K562 (cell line): ENCODE data around the gene CPTP. TPM values are rescaled to one million over a fixed set of nuclear protein-coding genes. Genes with fewer than 3 reads are reported as not detected.

Source experiments
- ADNP ChIP-seq: fragments of 200-800 bp; sonication (Bioruptor generic); IDR thresholded peaks from 2 replicates; pipeline ENCODE4 v1.6.1; 2016; ENCODE audit warnings: missing genetic modification characterization, missing compliant biosample characterization
- ARID2 ChIP-seq: fragments of 450-650 bp; IDR thresholded peaks from 2 replicates; pipeline ENCODE4 v1.6.1; 2017; ENCODE audit warnings: antibody characterized with exemption, mild to moderate bottlenecking
- BCOR ChIP-seq: fragments of 450-650 bp; IDR thresholded peaks from 2 replicates; pipeline ENCODE4 v1.6.1; 2016
- GATA2 ChIP-seq: sonication (generic); formaldehyde crosslinking; IDR thresholded peaks from 2 replicates; pipeline ENCODE4 v1.4.0; 2020; ENCODE audit warnings: mild to moderate bottlenecking, missing genetic modification reagents
- HNRNPK ChIP-seq: fragments of 200-400 bp; formaldehyde crosslinking; IDR thresholded peaks from one replicate; pipeline ENCODE4 v1.6.1; 2018; ENCODE audit warnings: mild to moderate bottlenecking, low read depth, low read length; ENCODE audit not compliant: poor library complexity, severe bottlenecking
- IFI16 ChIP-seq: fragments of 250-450 bp; sonication (Bioruptor Pico); IDR thresholded peaks from 2 replicates; pipeline ENCODE4 v2.1.2; 2022; ENCODE audit warnings: mild to moderate bottlenecking, inconsistent platforms
- MECOM ChIP-seq: fragments of 250-450 bp; sonication (Bioruptor Pico); IDR thresholded peaks from 2 replicates; pipeline ENCODE4 v1.8.0; 2022; ENCODE audit warnings: inconsistent platforms
- NONO ChIP-seq, 2 experiments: fragments of 200-400 bp in 1 of 2; fragments of 450-650 bp in 1 of 2; formaldehyde crosslinking in 1 of 2; IDR thresholded peaks; 2 replicates each; pipeline ENCODE4 v1.6.1; 2017; ENCODE audit warnings: low read depth in 2 of 2, mild to moderate bottlenecking in 2 of 2, moderate library complexity in 2 of 2, low read length in 1 of 2
- POLR2AphosphoS2 ChIP-seq: IDR thresholded peaks from 2 replicates; pipeline ENCODE4 v1.6.1; 2012; ENCODE audit warnings: low read length, improper control_type of control experiment
- POU5F1 ChIP-seq: fragments of 150-350 bp; IDR thresholded peaks from 2 replicates; pipeline ENCODE4 v1.6.1; 2014; ENCODE audit warnings: borderline replicate concordance, low read length, low read depth, mild to moderate bottlenecking; ENCODE audit not compliant: partially characterized antibody
- RNF219 ChIP-seq: fragments of 250-450 bp; sonication (Bioruptor Pico); IDR thresholded peaks from 2 replicates; pipeline ENCODE4 v1.5.0; 2022; ENCODE audit warnings: mild to moderate bottlenecking
- SAFB2 ChIP-seq: fragments of 200-400 bp; formaldehyde crosslinking; IDR thresholded peaks from 2 replicates; pipeline ENCODE4 v1.6.1; 2018; ENCODE audit warnings: borderline replicate concordance, low read length, low read depth, moderate library complexity; ENCODE audit not compliant: severe bottlenecking
- polyA plus RNA-seq, 8 experiments: library from polyadenylated mRNA; depleted of rRNA in 4 of 8; stranded (reverse) in 5 of 8; unstranded in 3 of 8; fragments of >200 nt; fragmentation: Nextera tagmentation in 2 of 8; fragmentation: Illumina TruSeq in 1 of 8; extraction: Ambion mirVana in 2 of 8; extraction: Trizol in 1 of 8; gene quantifications; 2 replicates each; pipeline versions ENCODE4 v1.2.1 to v1.2.3, GENCODE V29; 2011 to 2014; ENCODE audit warnings: inconsistent platforms in 1 of 8, missing spikeins in 1 of 8
- total RNA-seq, 7 experiments: library from RNA; depleted of rRNA in 6 of 7; stranded (reverse); fragments of >200 nt in 6 of 7; fragmentation: Illumina TruSeq in 2 of 7; extraction: Trizol in 2 of 7; gene quantifications; 2 replicates each; pipeline versions ENCODE4 v1.2.1 to v1.2.3, GENCODE V29; 2011 to 2021; ENCODE audit warnings: low replicate concordance in 1 of 7
- TF ChIP-seq, protein P1 (sequence below), 2 experiments: fragments of 450-650 bp in 1 of 2; IDR thresholded peaks; 2 replicates each; pipeline ENCODE4 v1.6.1; 2011 to 2017; ENCODE audit warnings: low read depth in 2 of 2, antibody characterized with exemption in 1 of 2, borderline replicate concordance in 1 of 2, low read length in 1 of 2, mild to moderate bottlenecking in 1 of 2, mixed read lengths in 1 of 2; ENCODE audit not compliant: control insufficient read depth in 1 of 2
- TF ChIP-seq, protein P2 (sequence below): sonication (generic); formaldehyde crosslinking; IDR thresholded peaks from 2 replicates; pipeline ENCODE4 v1.8.0; 2022; ENCODE audit warnings: mild to moderate bottlenecking, missing genetic modification reagents
- TF ChIP-seq, protein P3 (sequence below): fragments of 250-450 bp; sonication (Bioruptor Pico); IDR thresholded peaks from 2 replicates; pipeline ENCODE4 v1.5.0; 2021
- TF ChIP-seq, protein P4 (sequence below): fragments of 450-650 bp; formaldehyde crosslinking; IDR thresholded peaks from 2 replicates; pipeline ENCODE4 v1.4.0; 2020; ENCODE audit warnings: mild to moderate bottlenecking, moderate library complexity

The CPTP gene
- total and polyA plus RNA-seq, 9 of the 15 experiments (the other 6 are each of a cell fraction or from before 2014, with no cell fraction given) = 0.11 to 25.8 (median 3.5) TPM

DNA sequence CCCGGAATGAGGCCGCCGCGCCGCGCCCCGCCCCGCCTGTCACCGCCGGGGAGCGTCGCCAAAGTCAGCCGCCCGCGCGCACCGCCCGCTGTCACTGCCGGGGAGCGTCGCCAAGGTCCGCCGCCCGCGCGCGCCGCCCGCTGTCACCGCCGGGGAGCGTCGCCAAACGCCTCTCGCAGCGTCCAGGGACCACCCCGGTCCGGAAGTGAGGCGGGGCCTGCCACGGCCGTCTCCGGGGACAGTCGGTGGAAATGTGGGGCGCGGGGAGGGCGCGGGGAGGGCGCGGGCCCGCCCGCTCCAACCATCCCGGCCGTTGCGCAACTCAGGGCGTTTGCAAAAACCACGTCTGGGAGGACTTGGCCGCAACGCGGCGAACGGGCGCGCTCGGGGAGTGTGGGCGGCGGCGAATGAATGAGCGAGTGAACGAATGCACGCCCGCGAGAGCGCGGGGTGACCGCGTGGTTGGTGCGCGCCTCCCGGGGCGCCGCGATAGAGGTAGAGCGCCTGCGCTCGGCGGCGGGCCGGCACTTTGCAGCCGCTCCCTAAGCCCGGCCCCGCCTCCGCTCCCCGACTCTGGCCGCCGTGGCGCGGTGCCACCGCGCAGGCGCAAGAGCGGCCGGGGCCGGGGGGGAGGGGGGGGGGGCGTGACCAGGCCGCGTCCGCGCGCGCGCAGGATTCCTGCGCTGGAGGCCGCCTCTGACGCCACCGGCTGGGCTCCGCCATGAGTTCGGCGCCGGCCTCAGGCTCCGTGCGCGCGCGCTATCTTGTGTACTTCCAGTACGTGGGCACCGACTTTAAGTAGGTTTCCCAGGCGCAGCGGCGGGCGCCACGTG lies 16.5 kb upstream of the CPTP start, which contains the start of the genes ACAP3 and PUSL1 (continued):
- TF ChIP-seq, protein P1, sequence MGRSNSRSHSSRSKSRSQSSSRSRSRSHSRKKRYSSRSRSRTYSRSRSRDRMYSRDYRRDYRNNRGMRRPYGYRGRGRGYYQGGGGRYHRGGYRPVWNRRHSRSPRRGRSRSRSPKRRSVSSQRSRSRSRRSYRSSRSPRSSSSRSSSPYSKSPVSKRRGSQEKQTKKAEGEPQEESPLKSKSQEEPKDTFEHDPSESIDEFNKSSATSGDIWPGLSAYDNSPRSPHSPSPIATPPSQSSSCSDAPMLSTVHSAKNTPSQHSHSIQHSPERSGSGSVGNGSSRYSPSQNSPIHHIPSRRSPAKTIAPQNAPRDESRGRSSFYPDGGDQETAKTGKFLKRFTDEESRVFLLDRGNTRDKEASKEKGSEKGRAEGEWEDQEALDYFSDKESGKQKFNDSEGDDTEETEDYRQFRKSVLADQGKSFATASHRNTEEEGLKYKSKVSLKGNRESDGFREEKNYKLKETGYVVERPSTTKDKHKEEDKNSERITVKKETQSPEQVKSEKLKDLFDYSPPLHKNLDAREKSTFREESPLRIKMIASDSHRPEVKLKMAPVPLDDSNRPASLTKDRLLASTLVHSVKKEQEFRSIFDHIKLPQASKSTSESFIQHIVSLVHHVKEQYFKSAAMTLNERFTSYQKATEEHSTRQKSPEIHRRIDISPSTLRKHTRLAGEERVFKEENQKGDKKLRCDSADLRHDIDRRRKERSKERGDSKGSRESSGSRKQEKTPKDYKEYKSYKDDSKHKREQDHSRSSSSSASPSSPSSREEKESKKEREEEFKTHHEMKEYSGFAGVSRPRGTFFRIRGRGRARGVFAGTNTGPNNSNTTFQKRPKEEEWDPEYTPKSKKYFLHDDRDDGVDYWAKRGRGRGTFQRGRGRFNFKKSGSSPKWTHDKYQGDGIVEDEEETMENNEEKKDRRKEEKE (IDR thresholded peaks at IDR 0.05; ENCODE audit: borderline replicate concordance in 1 of 2, control insufficient read depth in 1 of 2, low read depth in 2 of 2, low read length in 1 of 2) = no peak
- TF ChIP-seq, protein P2, sequence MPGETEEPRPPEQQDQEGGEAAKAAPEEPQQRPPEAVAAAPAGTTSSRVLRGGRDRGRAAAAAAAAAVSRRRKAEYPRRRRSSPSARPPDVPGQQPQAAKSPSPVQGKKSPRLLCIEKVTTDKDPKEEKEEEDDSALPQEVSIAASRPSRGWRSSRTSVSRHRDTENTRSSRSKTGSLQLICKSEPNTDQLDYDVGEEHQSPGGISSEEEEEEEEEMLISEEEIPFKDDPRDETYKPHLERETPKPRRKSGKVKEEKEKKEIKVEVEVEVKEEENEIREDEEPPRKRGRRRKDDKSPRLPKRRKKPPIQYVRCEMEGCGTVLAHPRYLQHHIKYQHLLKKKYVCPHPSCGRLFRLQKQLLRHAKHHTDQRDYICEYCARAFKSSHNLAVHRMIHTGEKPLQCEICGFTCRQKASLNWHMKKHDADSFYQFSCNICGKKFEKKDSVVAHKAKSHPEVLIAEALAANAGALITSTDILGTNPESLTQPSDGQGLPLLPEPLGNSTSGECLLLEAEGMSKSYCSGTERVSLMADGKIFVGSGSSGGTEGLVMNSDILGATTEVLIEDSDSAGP (CRISPR knock-in tag) = no peak
- TF ChIP-seq SAFB2 (no peak), NONO (IDR thresholded peaks at IDR 0.05; ENCODE audit: low read depth in 2 of 2, low read length in 1 of 2) (peak in 1 of 2 experiments; percentile 17; a peak in 1 of 4 replicates), BCOR (no peak), MECOM (CRISPR knock-in tag) (no peak), RNF219 (CRISPR knock-in tag) (no peak), POLR2AphosphoS2 (no peak), POU5F1 (no peak), HNRNPK (peak; percentile 65), IFI16 (CRISPR knock-in tag) (no peak), GATA2 (no peak), ARID2 (no peak), ADNP (tag) (no peak)
- TF ChIP-seq, protein P3, sequence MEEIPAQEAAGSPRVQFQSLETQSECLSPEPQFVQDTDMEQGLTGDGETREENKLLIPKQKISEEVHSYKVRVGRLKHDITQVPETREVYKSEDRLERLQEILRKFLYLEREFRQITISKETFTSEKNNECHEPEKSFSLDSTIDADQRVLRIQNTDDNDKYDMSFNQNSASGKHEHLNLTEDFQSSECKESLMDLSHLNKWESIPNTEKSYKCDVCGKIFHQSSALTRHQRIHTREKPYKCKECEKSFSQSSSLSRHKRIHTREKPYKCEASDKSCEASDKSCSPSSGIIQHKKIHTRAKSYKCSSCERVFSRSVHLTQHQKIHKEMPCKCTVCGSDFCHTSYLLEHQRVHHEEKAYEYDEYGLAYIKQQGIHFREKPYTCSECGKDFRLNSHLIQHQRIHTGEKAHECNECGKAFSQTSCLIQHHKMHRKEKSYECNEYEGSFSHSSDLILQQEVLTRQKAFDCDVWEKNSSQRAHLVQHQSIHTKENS = no peak
- TF ChIP-seq, protein P4, sequence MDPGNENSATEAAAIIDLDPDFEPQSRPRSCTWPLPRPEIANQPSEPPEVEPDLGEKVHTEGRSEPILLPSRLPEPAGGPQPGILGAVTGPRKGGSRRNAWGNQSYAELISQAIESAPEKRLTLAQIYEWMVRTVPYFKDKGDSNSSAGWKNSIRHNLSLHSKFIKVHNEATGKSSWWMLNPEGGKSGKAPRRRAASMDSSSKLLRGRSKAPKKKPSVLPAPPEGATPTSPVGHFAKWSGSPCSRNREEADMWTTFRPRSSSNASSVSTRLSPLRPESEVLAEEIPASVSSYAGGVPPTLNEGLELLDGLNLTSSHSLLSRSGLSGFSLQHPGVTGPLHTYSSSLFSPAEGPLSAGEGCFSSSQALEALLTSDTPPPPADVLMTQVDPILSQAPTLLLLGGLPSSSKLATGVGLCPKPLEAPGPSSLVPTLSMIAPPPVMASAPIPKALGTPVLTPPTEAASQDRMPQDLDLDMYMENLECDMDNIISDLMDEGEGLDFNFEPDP (CRISPR knock-in tag) = no peak
